AG04449 (cell line): ENCODE data around the gene KIF20A.
"Not testable (repeated sequence)": the region's sequence is repeated elsewhere in the genome, so short reads cannot be mapped to it uniquely, and the experiment has no call there.

Experiments used
- CTCF ChIA-PET: fragments of 350-600 bp; formaldehyde crosslinking; extraction: SDS; loops from one replicate; lab custom pipeline; 2021; ENCODE audit warnings: antibody characterized with exemption; lab: Yijun Ruan, JAX
- POLR2A ChIA-PET: fragments of 400-600, 350-600 bp; formaldehyde crosslinking; extraction: SDS; loops from one replicate; lab custom pipeline; 2020; ENCODE audit warnings: antibody characterized with exemption, inconsistent platforms; lab: Yijun Ruan, JAX
- DNase-seq: peaks from one replicate; pipeline ENCODE4 v3.0.0-alpha.2; 2010; ENCODE audit warnings: low read depth, low spot score
- H3K4me3 ChIP-seq: 2 replicates; pipeline ENCODE4 v1.5.1; 2011; ENCODE audit warnings: low read depth, mild to moderate bottlenecking, control low read depth, low read length
- CTCF ChIP-seq: IDR thresholded peaks from one replicate; pipeline ENCODE4 v1.5.1; 2011; ENCODE audit warnings: mild to moderate bottlenecking, moderate library complexity, low read length, control low read depth, inconsistent platforms; ENCODE audit not compliant: insufficient read depth; ENCODE audit errors: missing control alignments

Gene KIF20A

GRCh38 chr5:138192826-138193225 lies 13.9 kb downstream of the KIF20A start:
- H3K4me3 ChIP-seq, result no peak overlapping the region
- CTCF ChIA-PET, result interaction anchor here (0.8 kb wide), 1 partner anchor 124 kb away, joined by 3 read pairs; no protein-coding TSS in a partner anchor
- DNase-seq, result no peak
- POLR2A ChIA-PET, result no interaction called here
- TF ChIP-seq CTCF, result no peak

GRCh38 chr5:138193859-138194258 lies 14.9 kb downstream of the KIF20A start:
- CTCF ChIA-PET, result interaction anchor here (0.7 kb wide), 1 partner anchor 10 kb away, joined by 3 read pairs; no protein-coding TSS in a partner anchor
- POLR2A ChIA-PET, DNase-seq: not testable (repeated sequence)

GRCh38 chr5:138210985-138211384 lies 32.1 kb downstream of the KIF20A start:
- CTCF ChIA-PET, result interaction anchor here (5.9 kb wide), 1 partner anchor 13 kb away, joined by 45 read pairs; no protein-coding TSS in a partner anchor

More at GRCh38 chr5:138193859-138194258, 14.9 kb downstream of the KIF20A start:
- H3K4me3 ChIP-seq, result not testable (repeated sequence)

GRCh38 chr5:138212828-138213160 lies 33.9 kb downstream of the KIF20A start:
- no peak for DNase-seq
- CTCF ChIA-PET, result interaction anchor here (1.2 to 5.9 kb wide), 4 partner anchors 11 to 141 kb away, joined by 3 to 45 read pairs (median 4); no protein-coding TSS in a partner anchor
- no peak for TF ChIP-seq CTCF
- peak overlapping the region; percentile 99 for H3K4me3 ChIP-seq
- POLR2A ChIA-PET, result interaction anchor here (0.6 to 1.0 kb wide), 5 partner anchors 28 to 216 kb away, joined by 3 to 4 read pairs (median 3); partner anchors contain the start of genes FAM53C and KDM3B

More at GRCh38 chr5:138210985-138211384, 32.1 kb downstream of the KIF20A start:
- TF ChIP-seq CTCF, result no peak
- no peak for DNase-seq
- H3K4me3 ChIP-seq, result no peak overlapping the region
- POLR2A ChIA-PET, result no interaction called here

- POLR2A ChIA-PET, result interaction anchor here (0.6 to 1.0 kb wide), 5 partner anchors 27 to 216 kb away, joined by 3 to 4 read pairs (median 3); partner anchors contain the start of genes FAM53C and KDM3B
- peak; percentile 88 for DNase-seq
- no peak for TF ChIP-seq CTCF
- peak within 1 kb of the TSS; percentile 99 for H3K4me3 ChIP-seq
- CTCF ChIA-PET, result interaction anchor here (1.2 to 5.9 kb wide), 4 partner anchors 10 to 140 kb away, joined by 3 to 45 read pairs (median 4); partner anchors contain the start of gene KDM3B
These were observed 34.5 kb downstream of the KIF20A start, which contains the start of gene CDC23 for GRCh38 chr5:138213161-138214029. CDC23 (minus strand) TSS chr5:138213323; CDS start chr5:138213312, 11 bp downstream.

GRCh38 chr5:138216799-138217198 lies 37.9 kb downstream of the KIF20A start:
- no peak for TF ChIP-seq CTCF
- no peak overlapping the region for H3K4me3 ChIP-seq
- ChIA-PET POLR2A (no interaction called here), CTCF (interaction anchor here (1.2 to 2.4 kb wide), 4 partner anchors 11 to 136 kb away, joined by 3 to 6 read pairs (median 4); partner anchors contain the start of gene KDM3B)
- no peak for DNase-seq
